Nephron progenitor cell (in vitro differentiated cells): ENCODE results near the gene SCRN2.
A peak's percentile ranks its signal among the peaks of the same experiment; 100 is the strongest.

Source experiments
- DNase-seq: peaks from one replicate; pipeline ENCODE4 v3.0.0; 2021
- H3K27ac Mint-ChIP-seq: 2 replicates; pipeline ENCODE4 v1.8.0; 2021; ENCODE audit warnings: mild to moderate bottlenecking, moderate library complexity, mixed read lengths
- H3K27me3 Mint-ChIP-seq: 2 replicates; pipeline ENCODE4 v1.8.0; 2021; ENCODE audit warnings: mild to moderate bottlenecking, low read depth, mixed read lengths; ENCODE audit not compliant: poor library complexity
- H3K36me3 Mint-ChIP-seq: 2 replicates; pipeline ENCODE4 v1.8.0; 2021; ENCODE audit warnings: low read depth, mixed read lengths
- H3K4me1 Mint-ChIP-seq: 2 replicates; pipeline ENCODE4 v1.8.0; 2021; ENCODE audit warnings: mixed read lengths
- H3K4me3 Mint-ChIP-seq: 2 replicates; pipeline ENCODE4 v1.8.0; 2021; ENCODE audit warnings: mild to moderate bottlenecking, moderate library complexity, mixed read lengths
- H3K9me3 Mint-ChIP-seq: 2 replicates; pipeline ENCODE4 v1.8.0; 2021; ENCODE audit warnings: mild to moderate bottlenecking, moderate library complexity, mixed read lengths
- CTCF ChIP-seq: fragments of 200-600 bp; sonication (generic); IDR thresholded peaks from 2 replicates; pipeline ENCODE4 v1.5.0; 2021; ENCODE audit warnings: antibody characterized with exemption

SCRN2 gene

GRCh38 chr17:47844814-47845715, 4.0 kb upstream of the SCRN2 start:
- no peaks in the 10 kb centered on the region for H3K9me3 Mint-ChIP-seq
- peaks cover 32% of the 10 kb centered on the region for H3K27me3 Mint-ChIP-seq
- DNase-seq: no peak
- peak overlapping the region; percentile 34 for H3K4me3 Mint-ChIP-seq
- peak; percentile 39 for TF ChIP-seq CTCF
- peaks cover 79% of the 10 kb centered on the region for H3K4me1 Mint-ChIP-seq
- no peaks in the 10 kb centered on the region for H3K36me3 Mint-ChIP-seq
- H3K27ac Mint-ChIP-seq: no peak overlapping the region

GRCh38 chr17:47844227-47844626, 3.2 kb upstream of the SCRN2 start:
- H3K4me3 Mint-ChIP-seq: no peak overlapping the region
- H3K27ac Mint-ChIP-seq: no peak overlapping the region
- TF ChIP-seq CTCF: no peak

GRCh38 chr17:47843391-47843730, 2.3 kb upstream of the SCRN2 start:
- no peak for DNase-seq
- H3K4me1 Mint-ChIP-seq: peaks cover 76% of the 10 kb centered on the region
- no peak overlapping the region for H3K27ac Mint-ChIP-seq
- no peak for TF ChIP-seq CTCF
- H3K27me3 Mint-ChIP-seq: peaks cover 15% of the 10 kb centered on the region
- no peaks in the 10 kb centered on the region for H3K9me3 Mint-ChIP-seq
- no peak overlapping the region for H3K4me3 Mint-ChIP-seq
- no peaks in the 10 kb centered on the region for H3K36me3 Mint-ChIP-seq

More at GRCh38 chr17:47844227-47844626, 3.2 kb upstream of the SCRN2 start:
- Mint-ChIP-seq H3K36me3 (no peaks in the 10 kb centered on the region), H3K27me3 (peaks cover 24% of the 10 kb centered on the region), H3K4me1 (peaks cover 79% of the 10 kb centered on the region), H3K9me3 (no peaks in the 10 kb centered on the region)
- DNase-seq: no peak

GRCh38 chr17:47841488-47842291, 617 bp upstream of the SCRN2 start:
- Mint-ChIP-seq H3K27ac (no peak overlapping the region), H3K4me3 (peak overlapping the region; percentile 91), H3K27me3 (peaks cover under 1% of the 10 kb centered on the region), H3K4me1 (peaks cover 70% of the 10 kb centered on the region), H3K36me3 (no peaks in the 10 kb centered on the region), H3K9me3 (no peaks in the 10 kb centered on the region)
- peak; percentile 31 for TF ChIP-seq CTCF
- no peak for DNase-seq

- H3K4me1 Mint-ChIP-seq: peaks cover 55% of the 10 kb centered on the region
- DNase-seq: no peak
- peak overlapping the region; percentile 91 for H3K4me3 Mint-ChIP-seq
- H3K27me3 Mint-ChIP-seq: no peaks in the 10 kb centered on the region
- no peak for TF ChIP-seq CTCF
- no peaks in the 10 kb centered on the region for H3K36me3 Mint-ChIP-seq
- no peak overlapping the region for H3K27ac Mint-ChIP-seq
- H3K9me3 Mint-ChIP-seq: no peaks in the 10 kb centered on the region
Observed at GRCh38 chr17:47840001-47840741, 902 bp downstream of the SCRN2 start.
